Measurements from ENCODE around the gene CNTN2.

GRCh38 chr1:205017001-205017400 lies 26.0 kb upstream of the CNTN2 start:
- TF ChIP-seq CTCF (IDR thresholded peaks at IDR 0.05) (no peak), POLR2AphosphoS5 (IDR thresholded peaks at IDR 0.05) (no peak), POLR2A (IDR thresholded peaks at IDR 0.05) (no peak)
